Left hindlimb (tissue), 1 donor: Measurements from ENCODE around the gene CTBP1.

Source experiments
- DNase-seq: peaks from one replicate; pipeline ENCODE4 v3.0.0-alpha.2; 2018

Gene CTBP1

DNA sequence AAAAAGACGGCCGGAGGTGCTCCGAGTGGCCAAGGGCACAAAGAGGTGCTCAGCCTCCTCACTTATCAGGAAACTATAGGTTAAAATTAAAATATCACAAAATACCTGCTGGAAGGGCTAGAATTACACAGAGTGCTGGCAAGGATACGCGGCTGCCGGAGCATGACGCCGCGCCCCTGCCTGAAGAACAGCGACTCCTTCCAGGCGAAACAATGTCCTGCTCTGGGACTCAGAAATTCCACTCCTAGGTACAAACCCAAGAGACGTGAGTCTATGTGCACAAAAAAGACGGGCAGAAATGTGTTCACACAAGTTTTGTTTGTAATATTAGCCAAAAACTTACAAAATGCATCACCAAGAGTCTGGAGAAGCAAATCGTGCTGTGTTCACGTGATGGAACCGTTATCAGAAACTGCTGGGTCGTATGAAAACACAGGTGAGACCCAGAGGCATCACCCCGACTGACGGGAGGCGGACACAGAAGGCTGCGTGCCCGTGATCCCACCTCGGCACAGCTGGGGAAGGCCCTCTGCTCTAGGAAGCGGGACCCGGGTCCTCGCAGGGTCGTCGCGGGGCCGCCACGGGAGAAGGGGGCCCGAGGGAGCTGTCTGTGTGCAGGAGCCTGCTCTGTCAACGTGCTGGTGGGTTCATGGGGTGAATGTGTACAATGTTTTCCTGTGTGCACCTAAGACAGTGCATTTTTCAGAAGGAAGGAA, 27.6 kb downstream of the CTBP1 start:
- DNase-seq, result no peak

- no peak for DNase-seq
These were observed 28.4 kb downstream of the CTBP1 start for GRCh38 chr4:1220566-1220965.

DNA sequence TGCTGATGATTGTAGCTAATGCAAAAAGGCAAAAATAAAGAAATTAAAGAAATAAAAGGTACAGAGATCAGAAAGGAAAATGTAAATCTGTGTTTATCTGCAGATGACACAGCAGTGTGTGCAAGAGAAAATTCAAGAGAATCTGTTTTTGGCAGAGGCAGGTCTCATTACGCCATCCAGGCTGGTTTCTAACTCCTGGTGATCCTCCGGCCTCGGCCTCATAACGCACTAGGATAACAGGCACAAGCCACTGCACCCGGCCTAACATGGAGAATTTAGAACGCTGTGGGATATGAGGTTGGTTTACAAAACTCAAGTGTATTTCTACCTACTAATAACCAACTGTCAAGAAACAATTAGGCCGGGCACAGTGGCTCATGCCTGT, 29.4 kb downstream of the CTBP1 start:
- DNase-seq, result no peak

DNA sequence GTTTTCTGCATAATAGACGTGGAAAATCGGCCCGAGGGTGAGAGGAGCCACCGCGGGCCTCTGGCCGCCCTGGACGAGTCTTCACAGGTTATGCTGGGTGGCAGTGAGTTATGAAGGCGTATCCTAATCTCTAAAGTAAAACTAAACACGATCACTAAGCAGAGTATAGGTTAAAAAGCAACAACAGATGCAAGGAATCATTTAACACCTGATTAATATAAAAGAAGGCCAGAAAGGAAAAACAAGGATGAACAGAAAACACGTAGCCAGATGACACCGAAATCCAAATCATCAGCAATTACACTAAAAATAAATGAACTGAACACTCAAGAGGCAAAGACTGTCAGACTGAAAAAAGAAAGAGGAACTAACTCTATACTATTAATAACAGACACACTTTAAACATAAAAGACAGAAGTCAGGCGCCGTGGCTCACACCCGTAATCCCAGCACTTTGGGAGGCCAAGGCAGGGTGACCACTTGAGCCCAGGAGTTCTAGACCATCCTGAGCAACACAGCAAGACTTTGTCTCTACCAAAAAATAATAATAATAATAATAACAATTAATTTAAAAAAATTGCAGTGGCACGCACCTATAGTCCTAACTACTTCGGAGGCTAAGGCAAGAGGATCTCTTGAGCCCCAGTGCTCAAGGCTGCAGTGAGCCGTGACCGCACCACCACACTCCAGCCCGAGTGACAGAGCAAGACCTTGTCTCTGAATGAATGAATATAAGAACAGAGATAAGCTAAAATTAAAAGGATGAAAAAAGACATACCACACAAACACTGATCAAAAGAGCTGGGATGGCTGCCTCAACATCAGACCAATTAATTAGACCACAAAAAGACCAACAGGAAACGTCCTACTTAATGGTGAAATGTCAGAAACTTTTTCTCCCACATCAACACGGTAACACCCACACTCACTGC, 30.0 kb downstream of the CTBP1 start:
- no peak for DNase-seq

DNA sequence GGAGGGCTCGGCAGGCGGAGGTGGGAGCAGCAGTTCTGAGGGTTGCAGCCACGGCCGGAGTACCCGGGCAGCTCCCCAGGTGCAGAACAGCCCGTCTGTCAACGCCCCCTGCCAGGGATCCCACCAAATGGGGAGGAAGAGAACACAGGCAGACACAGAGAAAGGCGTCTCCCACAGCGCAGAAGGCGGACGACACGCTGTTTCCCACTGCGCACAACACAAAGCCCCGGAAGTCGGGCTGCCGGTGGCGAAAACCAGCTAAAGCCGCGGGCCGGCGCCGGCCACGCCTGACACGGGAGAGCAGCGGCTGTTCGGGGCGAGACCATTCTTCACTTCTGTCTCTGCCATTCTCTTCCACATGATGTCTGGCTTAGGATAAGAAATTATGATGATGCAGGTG, 31.6 kb downstream of the CTBP1 start:
- no peak for DNase-seq

DNA sequence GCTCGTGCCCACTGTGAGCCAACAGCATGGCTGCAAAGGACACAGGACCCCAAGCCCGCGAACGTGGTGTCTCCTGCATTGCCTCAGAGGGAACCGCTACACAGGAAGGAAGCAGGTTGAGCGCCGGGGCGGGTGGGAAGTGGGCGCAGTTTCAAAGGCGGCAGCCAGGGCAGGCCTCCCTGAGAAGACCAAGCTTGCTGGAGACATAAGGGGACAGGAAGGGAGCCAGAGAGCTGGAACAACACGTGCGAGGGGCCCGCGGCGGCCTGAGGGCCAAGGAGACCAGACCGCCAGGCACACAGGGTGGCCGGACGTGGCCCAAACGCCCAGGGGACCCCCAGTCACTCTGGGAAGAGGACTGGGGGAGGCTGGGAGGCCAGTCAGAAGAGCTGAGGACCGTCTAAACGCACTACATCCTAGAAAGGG, 32.0 kb downstream of the CTBP1 start:
- DNase-seq, result no peak

DNA sequence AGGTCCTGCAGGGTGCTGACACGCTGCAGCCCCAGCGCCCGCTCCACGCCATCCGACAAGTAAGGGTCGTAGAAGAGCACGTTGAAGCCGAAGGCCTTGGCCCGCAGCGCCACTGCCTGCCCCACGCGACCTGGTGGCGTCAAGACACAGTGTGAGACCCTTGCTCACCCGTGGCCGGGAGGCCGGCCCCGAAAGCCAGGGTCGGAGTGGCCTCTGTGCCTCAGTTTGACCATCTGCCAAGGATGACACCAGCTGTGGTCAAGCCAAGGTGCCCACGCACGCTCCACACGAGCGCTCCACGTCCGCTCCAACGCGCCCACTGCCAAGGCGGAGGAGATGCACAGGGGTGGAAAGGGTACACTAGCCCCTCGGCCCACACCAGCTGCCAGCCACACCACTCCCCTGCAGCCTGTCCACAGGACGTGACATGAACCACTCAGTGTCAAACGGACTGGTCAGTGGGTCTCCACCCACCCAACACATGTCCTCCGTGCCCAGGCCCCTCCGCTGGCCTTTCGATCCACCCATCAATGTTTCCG, 32.8 kb downstream of the CTBP1 start:
- no peak for DNase-seq

DNA sequence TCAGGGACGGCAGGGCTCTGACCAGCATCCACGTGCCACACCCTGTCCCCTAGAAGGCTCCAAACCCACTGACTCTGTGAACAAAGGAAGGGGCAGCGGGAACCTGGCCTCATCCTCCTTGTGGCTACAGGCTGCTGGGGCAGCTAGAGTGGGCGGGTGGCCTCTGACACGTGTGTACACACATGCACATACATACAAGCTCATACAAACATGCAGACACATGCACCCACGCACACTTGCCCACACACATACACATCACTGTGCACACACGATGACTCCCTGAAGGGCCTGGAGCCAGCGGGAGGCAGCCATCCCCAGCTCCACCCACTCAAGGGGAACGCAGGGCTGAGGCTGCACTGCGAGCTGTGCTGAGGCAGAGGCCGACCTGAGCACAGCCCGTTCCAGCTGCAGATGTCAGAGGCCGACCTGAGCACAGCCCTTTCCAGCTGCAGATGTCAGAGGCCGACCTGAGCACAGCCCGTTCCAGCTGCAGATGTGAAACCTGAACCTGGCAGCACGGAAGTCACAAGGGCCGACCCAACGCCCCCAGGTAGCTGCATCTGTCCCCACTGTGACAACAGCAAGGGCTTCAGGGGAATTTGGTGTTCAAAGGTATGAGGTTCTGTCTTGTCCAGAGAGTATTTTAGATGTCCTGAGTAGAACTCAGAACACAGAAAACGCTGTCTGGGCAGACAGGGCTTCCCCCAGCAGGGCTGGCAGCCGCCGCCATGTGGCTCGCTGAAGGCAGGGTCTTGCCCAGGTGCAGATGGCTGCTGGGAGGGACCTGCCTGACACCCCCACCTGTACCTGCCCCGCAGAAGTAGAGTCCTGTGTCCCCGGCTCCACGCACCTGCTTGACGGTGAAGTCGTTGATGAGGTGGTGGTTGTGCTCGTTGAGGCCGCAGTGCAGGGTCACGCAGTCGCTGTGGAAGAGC, 33.5 kb downstream of the CTBP1 start:
- DNase-seq, result no peak

DNA sequence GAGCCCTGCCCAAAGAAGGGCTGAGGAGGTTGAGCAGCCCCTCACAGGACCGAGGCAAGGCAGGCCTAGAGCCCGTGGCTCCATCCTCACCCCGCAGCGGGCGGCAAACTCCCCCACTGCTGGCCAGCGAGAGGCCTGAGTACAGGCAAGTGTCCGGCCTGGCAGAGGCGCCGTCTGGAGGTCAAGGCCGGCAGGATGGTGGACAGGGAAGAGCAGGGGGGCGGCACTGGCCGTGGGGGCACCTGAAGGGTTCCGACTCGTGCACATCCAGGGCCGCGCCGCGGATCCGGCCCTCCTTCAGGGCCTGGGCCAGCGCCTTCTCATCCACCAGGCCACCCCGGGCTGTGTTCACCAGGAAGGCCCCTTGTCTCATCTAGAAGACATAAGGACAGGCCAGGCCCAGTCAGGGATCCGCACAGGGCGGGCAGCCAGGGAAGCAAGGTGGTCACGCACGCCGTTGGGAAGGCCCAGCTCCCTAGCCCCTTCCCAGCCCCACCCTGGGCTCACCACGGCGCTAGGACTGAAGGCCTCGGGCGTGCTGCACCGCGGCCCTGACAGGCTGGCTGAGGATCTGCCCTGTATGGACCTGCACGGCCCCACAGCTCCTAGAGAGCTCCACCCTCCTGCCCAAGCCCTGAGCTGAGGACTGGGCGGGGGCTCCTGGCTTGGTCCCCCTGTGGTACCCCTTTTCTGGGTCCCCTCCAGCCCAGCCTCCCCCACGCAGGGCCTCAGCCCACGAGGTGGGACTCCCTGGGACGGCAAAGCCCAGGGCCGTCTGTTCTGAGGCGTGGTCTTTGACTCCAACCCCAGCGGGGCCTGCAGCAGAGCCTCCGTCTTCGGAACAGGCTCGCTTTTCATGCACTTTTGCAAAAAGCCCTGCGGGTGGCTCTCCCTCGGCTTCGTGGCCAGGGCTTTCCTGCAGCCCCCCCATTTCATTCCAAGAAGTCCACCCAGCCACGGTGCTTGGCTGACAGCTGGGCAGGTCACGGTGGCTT, 34.5 kb downstream of the CTBP1 start:
- no peak for DNase-seq

- DNase-seq, result no peak
These were observed 35.5 kb downstream of the CTBP1 start for GRCh38 chr4:1213336-1213995.

DNA sequence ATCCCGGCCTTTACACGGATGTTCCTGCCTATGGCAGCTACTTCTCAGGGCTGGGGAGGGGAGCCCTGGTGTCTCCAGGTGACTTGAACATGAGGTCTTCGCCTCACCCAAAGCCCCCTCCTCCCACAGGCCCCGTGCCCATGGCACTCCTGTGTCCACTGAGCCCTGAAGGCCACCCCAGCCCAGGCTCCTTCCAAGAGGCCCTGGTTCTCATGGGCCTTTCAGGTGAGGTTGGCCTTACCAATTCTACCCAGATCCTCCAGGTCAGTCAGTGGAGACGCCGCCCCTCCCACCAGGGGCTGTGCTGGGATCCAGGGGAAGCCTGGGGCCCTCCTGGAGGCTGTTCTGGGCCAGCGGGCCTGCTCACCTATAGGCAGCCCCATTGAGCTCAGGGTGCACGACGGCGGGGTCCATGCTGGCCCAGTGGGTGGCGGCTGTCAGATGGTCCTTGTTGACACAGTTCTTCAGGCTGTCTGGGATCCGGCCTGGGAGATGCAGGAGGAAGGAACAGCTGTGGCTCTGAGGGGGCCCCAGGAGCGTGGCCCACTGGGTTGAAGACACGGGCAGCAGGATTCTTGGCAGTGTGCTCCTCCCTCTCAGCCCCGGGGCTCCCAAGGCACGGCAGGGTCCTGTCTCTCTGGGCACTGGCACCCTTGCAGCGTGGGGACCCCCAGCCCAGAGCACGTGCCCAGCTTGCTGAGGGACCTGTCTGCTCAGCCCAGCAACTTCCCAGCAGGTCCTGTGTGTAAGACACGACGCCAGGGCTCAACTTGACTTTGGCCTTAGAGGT, 36.2 kb downstream of the CTBP1 start:
- peak; percentile 35 for DNase-seq

DNA sequence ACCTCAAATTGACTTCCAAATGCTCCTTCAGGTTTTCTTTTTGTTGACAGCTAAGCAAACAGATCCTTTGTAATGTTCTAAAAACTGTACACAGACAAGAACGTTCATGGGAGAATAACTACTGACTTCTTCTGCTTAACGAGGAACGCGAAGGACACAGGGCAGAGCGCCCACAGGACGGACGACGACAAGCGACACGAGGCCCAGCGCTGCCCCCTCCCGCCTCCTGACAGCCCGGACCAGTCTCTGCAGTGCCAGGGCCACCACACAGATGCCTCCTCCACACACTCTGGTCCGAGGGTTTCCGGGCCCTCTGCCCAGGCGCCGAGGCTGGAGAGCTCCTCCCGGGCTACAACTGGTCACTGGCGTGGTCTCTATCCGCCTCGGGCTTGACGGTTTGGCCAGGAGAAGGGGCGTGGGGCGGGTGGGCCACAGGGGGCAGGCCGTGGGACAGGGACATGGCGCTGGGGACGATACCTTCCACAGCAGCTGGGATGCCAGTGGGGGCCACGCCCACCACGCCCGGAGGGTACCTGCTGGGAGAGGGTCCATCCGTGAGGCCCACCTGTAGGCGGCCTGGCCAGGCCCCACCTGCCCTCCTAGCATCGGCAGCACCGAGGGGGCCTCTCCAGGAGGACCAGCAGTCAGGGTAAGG, 36.9 kb downstream of the CTBP1 start:
- peak; percentile 45 for DNase-seq

DNA sequence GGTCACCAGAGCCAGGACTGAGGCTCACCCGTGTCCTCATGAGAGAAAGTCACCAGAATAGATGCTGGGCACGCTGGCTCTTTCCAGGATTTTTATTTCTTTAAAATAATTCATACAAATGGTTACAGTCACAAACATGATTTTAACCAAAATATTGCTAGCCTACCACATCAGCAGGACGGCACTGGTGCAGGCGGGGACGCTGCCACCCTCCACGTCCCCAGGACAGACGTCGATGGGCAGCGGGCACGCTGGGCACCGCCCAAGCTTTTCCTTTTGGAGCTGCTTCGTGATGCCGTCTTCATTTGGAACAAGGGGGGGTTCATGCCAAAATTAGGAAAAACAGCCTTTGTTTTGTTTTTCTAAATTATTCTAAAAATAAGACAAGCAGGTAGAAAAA, 37.6 kb downstream of the CTBP1 start:
- DNase-seq, result no peak

DNA sequence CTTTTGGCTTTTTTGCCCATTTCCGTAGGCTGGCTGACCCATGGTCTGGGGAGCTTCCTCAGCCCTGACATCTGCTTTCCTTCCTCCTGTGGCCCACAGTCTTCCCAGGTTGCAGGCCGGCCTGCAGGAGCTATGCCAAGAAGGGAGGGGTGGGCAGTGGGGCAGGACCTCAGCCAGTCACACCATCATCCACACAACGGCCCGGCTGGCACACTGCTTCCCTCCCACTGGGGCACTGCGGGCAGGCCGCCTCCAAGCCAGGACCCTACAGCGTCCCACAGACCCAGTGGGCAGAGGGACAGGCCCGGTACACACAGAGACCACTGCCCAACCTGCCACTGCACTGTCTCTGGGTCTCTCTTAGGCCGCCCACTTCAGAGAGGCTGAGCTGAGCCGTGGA, 38.0 kb downstream of the CTBP1 start:
- peak; percentile 41 for DNase-seq

- DNase-seq, result peak; percentile 28
These were observed 38.6 kb downstream of the CTBP1 start for GRCh38 chr4:1210241-1210841.

- DNase-seq, result peak; percentile 86
These were observed 39.1 kb downstream of the CTBP1 start for GRCh38 chr4:1209821-1210220.

- no peak for DNase-seq
These were observed 39.8 kb downstream of the CTBP1 start for GRCh38 chr4:1208970-1209704.

- DNase-seq, result no peak
These were observed 40.5 kb downstream of the CTBP1 start for GRCh38 chr4:1208266-1208961.
